Measurements from ENCODE around the gene EYA4.

DNA sequence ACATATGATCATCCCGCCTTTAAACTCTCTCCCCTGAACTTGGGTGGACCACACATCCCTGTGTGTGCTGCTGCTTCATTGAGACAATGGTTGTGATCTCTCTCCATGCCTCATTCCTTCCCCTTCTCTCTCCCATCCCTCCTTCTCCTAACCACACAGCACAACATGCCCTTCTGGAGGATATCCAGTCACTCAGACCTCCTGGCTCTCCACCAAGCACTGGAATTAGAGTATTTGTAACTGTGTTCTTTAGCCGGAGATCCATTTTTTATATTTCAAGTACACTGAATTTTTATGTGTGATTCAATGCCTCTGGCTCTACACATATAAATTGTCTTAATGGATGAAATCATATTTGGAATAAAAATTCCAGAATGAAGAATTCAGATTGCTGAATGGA is 287.4 kb downstream of the EYA4 start:
- TF ChIP-seq CTCF (IDR thresholded peaks at IDR 0.05 in 8 of 11, conservative IDR thresholded peaks at IDR 0.05 in 3 of 11) (no peak), POLR2A (IDR thresholded peaks at IDR 0.05) (no peak), POLR2AphosphoS5 (IDR thresholded peaks at IDR 0.05) (no peak)
